Astrocyte (in vitro differentiated cells and primary cell): ENCODE results near the gene USP6NL. TPM values are rescaled to one million over a fixed set of nuclear protein-coding genes. Genes with fewer than 3 reads are reported as not detected.
"Not testable (repeated sequence)": the region's sequence is repeated elsewhere in the genome, so short reads cannot be mapped to it uniquely, and the experiment has no call there.

ENCODE experiments used
- DNase-seq: peaks from one replicate; pipeline ENCODE4 v3.0.0-alpha.2; 2010; ENCODE audit warnings: low read depth
- FAIRE-seq: peaks from 2 replicates; lab custom pipeline; 2011; peaks lifted over from hg19 to GRCh38; lab: Jason Lieb, UNC
- H2AFZ ChIP-seq: 2 replicates; pipeline ENCODE4 v1.6.0; 2012; ENCODE audit warnings: low read depth, low read length, inconsistent platforms
- H3K27ac ChIP-seq: 2 replicates; pipeline ENCODE4 v1.5.1; 2011; ENCODE audit warnings: low read depth, low read length, inconsistent platforms
- H3K27me3 ChIP-seq: 2 replicates; pipeline ENCODE4 v1.6.0; 2011; ENCODE audit warnings: low read length, inconsistent platforms; ENCODE audit not compliant: insufficient read depth
- H3K36me3 ChIP-seq: 2 replicates; pipeline ENCODE4 v1.5.1; 2011; ENCODE audit warnings: low read length, inconsistent platforms; ENCODE audit not compliant: insufficient read depth
- H3K4me1 ChIP-seq: 2 replicates; pipeline ENCODE4 v1.5.1; 2011; ENCODE audit warnings: low read length, inconsistent platforms; ENCODE audit not compliant: insufficient read depth
- H3K4me2 ChIP-seq: 2 replicates; pipeline ENCODE4 v1.6.0; 2012; ENCODE audit warnings: low read length, inconsistent platforms
- H3K4me3 ChIP-seq: 2 replicates; pipeline ENCODE4 v1.5.1; 2011; ENCODE audit warnings: low read depth, mild to moderate bottlenecking, low read length, inconsistent platforms; ENCODE audit not compliant: insufficient read depth
- H3K79me2 ChIP-seq: 2 replicates; pipeline ENCODE4 v1.6.0; 2012; ENCODE audit warnings: mild to moderate bottlenecking, low read length, inconsistent platforms; ENCODE audit not compliant: insufficient read depth
- H3K9ac ChIP-seq: 2 replicates; pipeline ENCODE4 v1.6.0; 2012; ENCODE audit warnings: mild to moderate bottlenecking, low read length, inconsistent platforms
- H3K9me3 ChIP-seq: 2 replicates; pipeline ENCODE4 v1.5.1; 2012; ENCODE audit warnings: low read depth, mild to moderate bottlenecking, low read length, inconsistent platforms; ENCODE audit not compliant: insufficient read depth
- H4K20me1 ChIP-seq: 2 replicates; pipeline ENCODE4 v1.6.0; 2012; ENCODE audit warnings: low read length, inconsistent platforms; ENCODE audit not compliant: insufficient read depth
- H3K27ac Mint-ChIP-seq: one replicate; pipeline ENCODE4 v1.8.0; 2021; ENCODE audit warnings: mild to moderate bottlenecking, mixed read lengths; ENCODE audit not compliant: unreplicated experiment
- H3K27me3 Mint-ChIP-seq: one replicate; pipeline ENCODE4 v1.8.0; 2021; ENCODE audit warnings: low read depth, mixed read lengths; ENCODE audit not compliant: unreplicated experiment
- H3K36me3 Mint-ChIP-seq: one replicate; pipeline ENCODE4 v1.8.0; 2021; ENCODE audit warnings: low read depth, mixed read lengths; ENCODE audit not compliant: unreplicated experiment
- H3K4me1 Mint-ChIP-seq: one replicate; pipeline ENCODE4 v1.8.0; 2021; ENCODE audit warnings: low read depth, mixed read lengths; ENCODE audit not compliant: unreplicated experiment
- H3K4me3 Mint-ChIP-seq: one replicate; pipeline ENCODE4 v1.8.0; 2021; ENCODE audit warnings: mild to moderate bottlenecking, moderate library complexity, mixed read lengths; ENCODE audit not compliant: unreplicated experiment
- H3K9me3 Mint-ChIP-seq: one replicate; pipeline ENCODE4 v1.8.0; 2021; ENCODE audit warnings: mild to moderate bottlenecking, mixed read lengths; ENCODE audit not compliant: unreplicated experiment
- EZH2 ChIP-seq: IDR thresholded peaks from 2 replicates; pipeline ENCODE4 v1.6.1; 2012; ENCODE audit warnings: mild to moderate bottlenecking, low read length, inconsistent platforms; ENCODE audit not compliant: insufficient read depth
- total RNA-seq: library from RNA; stranded (reverse); gene quantifications from 2 replicates; pipeline ENCODE4 v1.2.1, GENCODE V29; 2021
- TF ChIP-seq, protein P1 (sequence below): IDR thresholded peaks from 2 replicates; pipeline ENCODE4 v1.5.1; 2011; ENCODE audit warnings: low read depth, mild to moderate bottlenecking, inconsistent platforms, low read length, moderate library complexity; ENCODE audit not compliant: insufficient read depth

The USP6NL gene
- total RNA-seq, 1 donor from 2014 or later, result 16.6 TPM

DNA sequence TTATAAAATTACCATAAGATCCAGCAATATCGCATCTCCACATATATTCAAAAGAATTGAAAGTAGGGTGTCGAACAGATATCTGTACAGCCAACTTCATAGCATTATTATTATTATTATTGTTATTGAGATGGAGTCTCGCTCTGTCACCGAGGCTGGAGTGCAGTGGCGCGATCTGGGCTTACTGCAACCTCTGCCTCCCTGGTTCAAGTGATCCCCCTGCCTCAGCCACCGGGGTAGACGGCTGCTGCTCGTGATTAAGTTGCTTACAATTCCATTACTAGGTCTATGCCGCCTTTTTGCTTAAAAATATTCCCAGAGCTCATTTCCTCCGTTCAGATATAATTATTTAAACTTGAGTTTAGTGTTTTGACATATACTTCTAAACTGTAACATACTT is 19.8 kb upstream of the USP6NL start:
- Histone ChIP-seq H3K4me1 (no peaks in the 10 kb centered on the region), H3K79me2 (no peaks in the 10 kb centered on the region), H3K36me3 (no peaks in the 10 kb centered on the region), H4K20me1 (no peaks in the 10 kb centered on the region), H3K27ac (no peak overlapping the region), H3K9me3 (no peaks in the 10 kb centered on the region), H3K4me3 (no peak overlapping the region), H3K9ac (no peak overlapping the region), H2AFZ (no peak overlapping the region), H3K27me3 (no peaks in the 10 kb centered on the region), H3K4me2 (no peak overlapping the region)
- no peak overlapping the region for H3K27ac Mint-ChIP-seq
- H3K4me3 Mint-ChIP-seq, result no peak overlapping the region
- H3K27me3 Mint-ChIP-seq, result peaks cover 8% of the 10 kb centered on the region
- H3K36me3 Mint-ChIP-seq, result no peaks in the 10 kb centered on the region
- FAIRE-seq (no peak), DNase-seq (no peak)
- no peaks in the 10 kb centered on the region for H3K9me3 Mint-ChIP-seq
- H3K4me1 Mint-ChIP-seq, result no peaks in the 10 kb centered on the region
- TF ChIP-seq, protein P1, sequence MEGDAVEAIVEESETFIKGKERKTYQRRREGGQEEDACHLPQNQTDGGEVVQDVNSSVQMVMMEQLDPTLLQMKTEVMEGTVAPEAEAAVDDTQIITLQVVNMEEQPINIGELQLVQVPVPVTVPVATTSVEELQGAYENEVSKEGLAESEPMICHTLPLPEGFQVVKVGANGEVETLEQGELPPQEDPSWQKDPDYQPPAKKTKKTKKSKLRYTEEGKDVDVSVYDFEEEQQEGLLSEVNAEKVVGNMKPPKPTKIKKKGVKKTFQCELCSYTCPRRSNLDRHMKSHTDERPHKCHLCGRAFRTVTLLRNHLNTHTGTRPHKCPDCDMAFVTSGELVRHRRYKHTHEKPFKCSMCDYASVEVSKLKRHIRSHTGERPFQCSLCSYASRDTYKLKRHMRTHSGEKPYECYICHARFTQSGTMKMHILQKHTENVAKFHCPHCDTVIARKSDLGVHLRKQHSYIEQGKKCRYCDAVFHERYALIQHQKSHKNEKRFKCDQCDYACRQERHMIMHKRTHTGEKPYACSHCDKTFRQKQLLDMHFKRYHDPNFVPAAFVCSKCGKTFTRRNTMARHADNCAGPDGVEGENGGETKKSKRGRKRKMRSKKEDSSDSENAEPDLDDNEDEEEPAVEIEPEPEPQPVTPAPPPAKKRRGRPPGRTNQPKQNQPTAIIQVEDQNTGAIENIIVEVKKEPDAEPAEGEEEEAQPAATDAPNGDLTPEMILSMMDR, result no peak
- TF ChIP-seq EZH2, result no peak

- no peaks in the 10 kb centered on the region for H3K27me3 ChIP-seq
- no peaks in the 10 kb centered on the region for H3K36me3 ChIP-seq
- no peak overlapping the region for H2AFZ ChIP-seq
- H4K20me1 ChIP-seq, result no peaks in the 10 kb centered on the region
- H3K36me3 Mint-ChIP-seq, result no peaks in the 10 kb centered on the region
- H3K9ac ChIP-seq, result no peak overlapping the region
- no peak for FAIRE-seq
- no peak overlapping the region for H3K27ac Mint-ChIP-seq
- H3K4me1 Mint-ChIP-seq, result no peaks in the 10 kb centered on the region
- H3K4me1 ChIP-seq, result no peaks in the 10 kb centered on the region
- H3K9me3 Mint-ChIP-seq, result no peaks in the 10 kb centered on the region
- H3K27ac ChIP-seq, result no peak overlapping the region
- H3K79me2 ChIP-seq, result no peaks in the 10 kb centered on the region
- no peak overlapping the region for H3K4me2 ChIP-seq
- H3K4me3 ChIP-seq, result no peak overlapping the region
- H3K9me3 ChIP-seq, result no peaks in the 10 kb centered on the region
- DNase-seq, result no peak
- peaks cover 1% of the 10 kb centered on the region for H3K27me3 Mint-ChIP-seq
- TF ChIP-seq EZH2, result no peak
- TF ChIP-seq, protein P1, result no peak
- no peak overlapping the region for H3K4me3 Mint-ChIP-seq
Observed at GRCh38 chr10:11629731-11630130, 18.3 kb upstream of the USP6NL start.

DNA sequence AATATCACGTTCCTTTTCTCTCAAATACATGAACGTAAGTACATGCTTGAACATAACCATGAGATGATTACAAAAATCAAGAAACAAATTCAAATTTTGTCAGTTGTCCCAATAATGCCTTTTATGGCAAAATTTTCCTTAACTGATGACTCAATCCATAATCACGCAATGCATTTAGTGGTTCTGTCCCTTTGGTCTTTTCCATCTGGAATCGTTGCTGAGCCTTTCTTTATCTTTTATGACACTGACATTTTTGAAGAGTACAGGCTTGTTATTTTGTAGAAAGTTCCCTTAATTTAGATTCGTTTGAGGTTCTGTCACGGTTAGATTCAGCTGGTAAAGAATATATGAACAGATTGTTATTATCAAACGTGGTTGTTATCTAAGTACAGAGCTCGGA is 16.5 kb upstream of the USP6NL start:
- not testable (repeated sequence) for H3K36me3 Mint-ChIP-seq, H3K36me3 ChIP-seq, H3K4me3 Mint-ChIP-seq, H3K27ac Mint-ChIP-seq, H3K27ac ChIP-seq, H3K4me2 ChIP-seq, H3K4me1 Mint-ChIP-seq, H4K20me1 ChIP-seq, H3K27me3 Mint-ChIP-seq, DNase-seq, H3K9ac ChIP-seq, H3K4me3 ChIP-seq, H3K4me1 ChIP-seq, H3K9me3 Mint-ChIP-seq, FAIRE-seq, H3K27me3 ChIP-seq, H3K9me3 ChIP-seq, H2AFZ ChIP-seq, H3K79me2 ChIP-seq
